Occipital lobe (tissue), 2 donors: ENCODE data around the gene TRIM36. TPM values are rescaled to one million over a fixed set of nuclear protein-coding genes. Genes with fewer than 3 reads are reported as not detected.

ENCODE experiments used
- DNase-seq: peaks from one replicate; lab custom pipeline; 2025; lab: John Stamatoyannopoulos, UW
- total RNA-seq: library from RNA; depleted of rRNA; stranded (reverse); fragments of >200 nt; gene quantifications from one replicate; pipeline ENCODE4 v1.2.3, GENCODE V29; 2014

TRIM36 gene
- total RNA-seq, result 98.4 TPM

- DNase-seq, result peak; percentile 91
Measured at GRCh38 chr5:115169487-115170133, at the start of gene TRIM36. Gene TRIM36 (minus strand): TSS chr5:115169908. CDS start chr5:115169634, 274 bp downstream.

GRCh38 chr5:115214541-115214940 lies 44.8 kb upstream of the TRIM36 start:
- no peak for DNase-seq

GRCh38 chr5:115209279-115209678 lies 39.6 kb upstream of the TRIM36 start:
- no peak for DNase-seq

- DNase-seq, result no peak
Measured at GRCh38 chr5:115202952-115203351, 33.2 kb upstream of the TRIM36 start.

GRCh38 chr5:115196161-115196560 lies 26.5 kb upstream of the TRIM36 start:
- no peak for DNase-seq

- no peak for DNase-seq
Measured at GRCh38 chr5:115194676-115195075, 25.0 kb upstream of the TRIM36 start.

- DNase-seq, result no peak
Measured at GRCh38 chr5:115193295-115193694, 23.6 kb upstream of the TRIM36 start.

GRCh38 chr5:115192098-115192497 lies 22.4 kb upstream of the TRIM36 start:
- DNase-seq, result no peak

GRCh38 chr5:115191474-115192031 lies 21.8 kb upstream of the TRIM36 start:
- DNase-seq, result no peak

- DNase-seq, result no peak
Measured at GRCh38 chr5:115190388-115190787, 20.7 kb upstream of the TRIM36 start.

- no peak for DNase-seq
Measured at GRCh38 chr5:115189866-115190265, 20.2 kb upstream of the TRIM36 start.

GRCh38 chr5:115186794-115187193 lies 17.1 kb upstream of the TRIM36 start:
- no peak for DNase-seq

GRCh38 chr5:115184770-115185169 lies 15.1 kb upstream of the TRIM36 start:
- no peak for DNase-seq

- no peak for DNase-seq
Measured at GRCh38 chr5:115181757-115182156, 12.0 kb upstream of the TRIM36 start.

- DNase-seq, result no peak
Measured at GRCh38 chr5:115180165-115180709, 10.5 kb upstream of the TRIM36 start.

GRCh38 chr5:115179394-115180164 lies 9.9 kb upstream of the TRIM36 start:
- DNase-seq, result no peak

GRCh38 chr5:115179030-115179393 lies 9.3 kb upstream of the TRIM36 start:
- no peak for DNase-seq

GRCh38 chr5:115170929-115171510 lies 1.3 kb upstream of the TRIM36 start:
- DNase-seq, result no peak

- no peak for DNase-seq
Measured at GRCh38 chr5:115170134-115170928, 623 bp upstream of the TRIM36 start.

GRCh38 chr5:115168829-115169486 lies 750 bp downstream of the TRIM36 start:
- no peak for DNase-seq
